Breast epithelium (tissue), 4 donors: ENCODE results near the gene HSPBP1. TPM values are rescaled to one million over a fixed set of nuclear protein-coding genes. Genes with fewer than 3 reads are reported as not detected.

Experiments used
- DNase-seq, 2 donors: peaks; one replicate each; pipeline ENCODE4 v3.0.0-alpha.2; 2019; ENCODE audit warnings: low spot score in 2 of 2
- H3K27ac ChIP-seq, 2 donors: fragments of 200-600 bp; sonication (generic) in 1 of 2; one replicate each; pipeline ENCODE4 v1.5.1; 2016 to 2019; ENCODE audit warnings: mild to moderate bottlenecking in 1 of 2
- H3K27me3 ChIP-seq, 2 donors: fragments of 200-600 bp; sonication (generic) in 1 of 2; one replicate each; pipeline versions ENCODE4 v1.5.1 to v1.6.0; 2017 to 2019; ENCODE audit warnings: control low read depth in 1 of 2, mild to moderate bottlenecking in 1 of 2
- H3K36me3 ChIP-seq: fragments of 200-600 bp; one replicate; pipeline ENCODE4 v1.5.1; 2019
- H3K4me1 ChIP-seq, 2 donors: fragments of 200-600 bp; sonication (generic); one replicate each; pipeline ENCODE4 v1.5.1; 2016 to 2019; ENCODE audit warnings: control low read depth in 1 of 2
- H3K4me3 ChIP-seq, 3 donors: fragments of 200-600 bp; sonication (generic); 1 replicate in 2 of 3; 2 replicates in 1 of 3; pipeline ENCODE4 v1.5.1; 2016 to 2019; ENCODE audit warnings: mild to moderate bottlenecking in 3 of 3, moderate library complexity in 2 of 3
- H3K9me3 ChIP-seq, 2 donors: fragments of 200-600 bp; sonication (generic) in 1 of 2; one replicate each; pipeline ENCODE4 v1.5.1; 2016 to 2019; ENCODE audit warnings: control low read depth in 1 of 2
- POLR2A ChIP-seq: fragments of 450-650 bp; IDR thresholded peaks from one replicate; pipeline ENCODE4 v1.6.1; 2016; ENCODE audit warnings: antibody characterized with exemption, mild to moderate bottlenecking, moderate library complexity
- POLR2AphosphoS5 ChIP-seq, 3 donors: sonication (generic); formaldehyde crosslinking; IDR thresholded peaks; one replicate each; pipeline ENCODE4 v1.6.1; 2017; ENCODE audit warnings: antibody characterized with exemption in 3 of 3
- intact Hi-C: fragments of 100-400 bp; cut with DNase I; formaldehyde crosslinking; loops from one replicate; pipeline ENCODE4 v1.15.1; 2023; ENCODE audit warnings: low total_unique reads
- total RNA-seq, 3 donors: library from RNA; depleted of rRNA; stranded (reverse); fragments of >200 nt; gene quantifications; one replicate each; pipeline ENCODE4 v1.1.0, GENCODE V29; 2016
- TF ChIP-seq, protein P1 (sequence below), 3 donors: fragments of 450-650 bp; IDR thresholded peaks; one replicate each; pipeline ENCODE4 v1.5.1; 2016 to 2017; ENCODE audit warnings: antibody characterized with exemption in 3 of 3, mild to moderate bottlenecking in 3 of 3, moderate library complexity in 3 of 3

HSPBP1 gene
- total RNA-seq, 3 donors from 2014 or later = 13.3 to 36.1 (median 32.6) TPM

DNA sequence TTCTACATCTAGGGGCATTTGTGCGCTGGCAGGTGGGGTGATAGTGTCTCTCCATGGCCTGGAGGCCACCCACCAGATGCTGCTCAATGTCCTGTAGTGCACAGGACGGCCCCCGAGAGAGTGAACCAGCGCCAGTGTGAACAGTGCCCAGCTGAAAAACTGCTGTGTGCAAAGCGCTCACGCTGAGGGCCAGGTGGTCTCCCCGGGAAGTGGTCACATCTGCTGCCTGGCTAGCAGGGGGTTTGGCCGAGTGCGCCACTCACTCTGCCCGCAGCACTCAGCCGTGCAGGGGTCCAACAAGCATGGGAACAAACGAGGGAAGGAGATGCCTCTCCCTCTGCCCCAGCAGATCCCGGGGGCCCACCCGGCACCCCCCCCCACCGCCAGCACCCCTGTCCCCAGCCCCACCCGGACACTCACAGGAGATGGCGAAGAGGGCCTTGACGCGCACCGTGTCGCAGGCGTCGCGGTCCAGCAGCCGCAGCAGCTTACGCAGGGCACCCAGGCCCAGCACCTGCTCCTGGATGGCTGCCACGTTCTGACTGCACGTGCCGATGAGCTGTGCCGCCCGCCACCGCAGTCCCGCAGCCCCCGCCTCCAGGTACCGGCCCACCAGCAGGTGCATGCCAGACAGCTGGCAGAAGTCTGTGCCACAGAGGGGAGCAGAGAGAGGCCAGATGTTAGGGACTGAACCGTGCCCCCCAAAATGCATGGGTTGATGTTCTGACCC is 5.8 kb downstream of the HSPBP1 start:
- TF ChIP-seq POLR2AphosphoS5 (IDR thresholded peaks at IDR 0.05) (no peak), POLR2A (no peak)
- TF ChIP-seq, protein P1, sequence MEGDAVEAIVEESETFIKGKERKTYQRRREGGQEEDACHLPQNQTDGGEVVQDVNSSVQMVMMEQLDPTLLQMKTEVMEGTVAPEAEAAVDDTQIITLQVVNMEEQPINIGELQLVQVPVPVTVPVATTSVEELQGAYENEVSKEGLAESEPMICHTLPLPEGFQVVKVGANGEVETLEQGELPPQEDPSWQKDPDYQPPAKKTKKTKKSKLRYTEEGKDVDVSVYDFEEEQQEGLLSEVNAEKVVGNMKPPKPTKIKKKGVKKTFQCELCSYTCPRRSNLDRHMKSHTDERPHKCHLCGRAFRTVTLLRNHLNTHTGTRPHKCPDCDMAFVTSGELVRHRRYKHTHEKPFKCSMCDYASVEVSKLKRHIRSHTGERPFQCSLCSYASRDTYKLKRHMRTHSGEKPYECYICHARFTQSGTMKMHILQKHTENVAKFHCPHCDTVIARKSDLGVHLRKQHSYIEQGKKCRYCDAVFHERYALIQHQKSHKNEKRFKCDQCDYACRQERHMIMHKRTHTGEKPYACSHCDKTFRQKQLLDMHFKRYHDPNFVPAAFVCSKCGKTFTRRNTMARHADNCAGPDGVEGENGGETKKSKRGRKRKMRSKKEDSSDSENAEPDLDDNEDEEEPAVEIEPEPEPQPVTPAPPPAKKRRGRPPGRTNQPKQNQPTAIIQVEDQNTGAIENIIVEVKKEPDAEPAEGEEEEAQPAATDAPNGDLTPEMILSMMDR (IDR thresholded peaks at IDR 0.05) = no peak
- Histone ChIP-seq H3K36me3 (no peaks in the 10 kb centered on the region), H3K27me3 (no peaks in the 10 kb centered on the region), H3K4me3 (no peak overlapping the region), H3K27ac (no peak overlapping the region), H3K9me3 (no peaks in the 10 kb centered on the region), H3K4me1 (no peaks in the 10 kb centered on the region)
- intact Hi-C loops = no loop called here
- no peak for DNase-seq

DNA sequence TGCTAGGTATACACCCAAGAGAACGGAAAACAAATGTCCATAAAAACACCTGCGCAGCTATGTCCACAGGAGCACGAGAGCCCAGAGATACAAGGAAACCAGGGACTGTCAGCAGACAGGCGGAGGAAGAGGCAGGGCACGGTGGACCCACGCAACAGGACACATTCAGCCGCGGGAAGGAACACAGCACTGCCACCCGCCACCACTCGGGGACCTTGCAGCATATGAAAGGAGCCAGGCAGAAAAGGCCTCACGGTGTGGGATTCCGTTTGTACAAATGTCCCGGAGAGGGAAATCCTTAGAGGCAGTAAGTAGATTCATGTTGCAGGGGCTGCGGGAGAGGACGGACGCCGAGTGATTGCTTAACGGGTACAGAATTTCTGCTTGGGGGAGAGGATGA is 7.8 kb downstream of the HSPBP1 start:
- H3K36me3 ChIP-seq = no peaks in the 10 kb centered on the region

DNA sequence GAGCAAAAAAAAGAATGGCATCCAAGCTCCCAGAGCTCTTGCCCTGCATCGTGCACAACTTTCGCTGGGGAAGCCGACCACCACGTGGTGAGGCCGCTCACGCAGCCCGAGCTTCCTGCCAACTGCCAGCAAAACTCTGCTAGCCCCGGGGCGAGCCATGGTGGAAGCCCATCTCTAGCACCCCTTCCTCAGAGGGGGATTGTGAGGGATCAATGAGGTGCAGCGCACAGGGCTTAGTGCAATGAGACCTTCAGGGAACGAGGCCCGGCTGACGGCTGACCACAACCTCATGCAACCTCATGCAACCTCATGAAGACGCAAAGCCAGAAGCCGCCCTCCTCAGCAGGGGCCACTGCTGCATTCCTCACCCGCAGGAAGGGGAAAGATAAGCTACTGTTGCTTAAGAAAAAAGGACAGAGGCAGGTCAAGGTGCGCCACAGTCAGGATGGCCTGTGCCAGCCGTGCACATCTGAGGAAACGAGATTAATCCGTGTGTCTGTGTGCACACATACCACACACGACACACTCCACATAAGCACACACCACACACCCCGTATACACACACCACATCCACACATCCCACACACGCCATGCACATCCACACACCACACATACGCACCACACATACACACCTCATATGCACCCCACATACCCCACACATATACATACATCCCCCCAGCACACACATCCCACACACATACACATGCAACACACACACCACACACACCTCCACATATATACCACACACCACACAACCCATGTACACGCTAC is 9.6 kb downstream of the HSPBP1 start:
- H3K9me3 ChIP-seq = no peaks in the 10 kb centered on the region
- H3K4me1 ChIP-seq = no peaks in the 10 kb centered on the region
- TF ChIP-seq POLR2A = no peak
- TF ChIP-seq, protein P1 (IDR thresholded peaks at IDR 0.05) = no peak
- TF ChIP-seq POLR2AphosphoS5 (IDR thresholded peaks at IDR 0.05) = no peak
- no peaks in the 10 kb centered on the region for H3K27me3 ChIP-seq
- intact Hi-C loops = no loop called here
- no peak for DNase-seq
- H3K36me3 ChIP-seq = no peaks in the 10 kb centered on the region
- H3K4me3 ChIP-seq = no peak overlapping the region
- H3K27ac ChIP-seq = no peak overlapping the region

More for the DNA sequence above, 7.8 kb downstream of the HSPBP1 start:
- Histone ChIP-seq H3K4me1 (no peaks in the 10 kb centered on the region), H3K9me3 (no peaks in the 10 kb centered on the region), H3K27me3 (no peaks in the 10 kb centered on the region), H3K4me3 (no peak overlapping the region), H3K27ac (no peak overlapping the region)
- TF ChIP-seq, protein P1 (IDR thresholded peaks at IDR 0.05) = no peak
- no peak for TF ChIP-seq POLR2A
- no peak for TF ChIP-seq POLR2AphosphoS5 (IDR thresholded peaks at IDR 0.05)
- DNase-seq = no peak
- intact Hi-C loops = no loop called here

DNA sequence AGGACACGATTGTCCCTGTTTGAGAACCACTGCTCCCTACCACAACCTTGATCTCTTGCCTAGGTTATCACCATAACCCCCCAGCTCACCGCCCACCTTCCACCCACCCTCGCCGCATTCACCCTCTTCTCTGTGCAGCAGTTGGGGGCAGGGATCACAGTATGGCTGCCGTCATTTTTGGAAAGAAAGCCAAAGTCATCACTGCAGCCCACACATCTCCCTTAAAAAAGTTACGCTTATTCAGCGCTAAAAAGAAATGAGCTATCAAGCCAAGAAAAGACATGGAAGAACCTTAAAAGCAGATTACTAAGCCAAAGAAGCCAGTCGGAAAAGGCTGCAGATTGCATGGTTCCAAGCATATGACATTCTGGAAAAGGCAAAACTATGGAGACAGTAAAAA is 10.6 kb downstream of the HSPBP1 start:
- DNase-seq = no peak
- TF ChIP-seq, protein P1 (IDR thresholded peaks at IDR 0.05) = no peak
- TF ChIP-seq POLR2A = no peak
- TF ChIP-seq POLR2AphosphoS5 (IDR thresholded peaks at IDR 0.05) = no peak
- Histone ChIP-seq H3K4me3 (no peak overlapping the region), H3K27ac (no peak overlapping the region), H3K36me3 (no peaks in the 10 kb centered on the region), H3K27me3 (no peaks in the 10 kb centered on the region), H3K9me3 (no peaks in the 10 kb centered on the region), H3K4me1 (no peaks in the 10 kb centered on the region)
- intact Hi-C loops = no loop called here

DNA sequence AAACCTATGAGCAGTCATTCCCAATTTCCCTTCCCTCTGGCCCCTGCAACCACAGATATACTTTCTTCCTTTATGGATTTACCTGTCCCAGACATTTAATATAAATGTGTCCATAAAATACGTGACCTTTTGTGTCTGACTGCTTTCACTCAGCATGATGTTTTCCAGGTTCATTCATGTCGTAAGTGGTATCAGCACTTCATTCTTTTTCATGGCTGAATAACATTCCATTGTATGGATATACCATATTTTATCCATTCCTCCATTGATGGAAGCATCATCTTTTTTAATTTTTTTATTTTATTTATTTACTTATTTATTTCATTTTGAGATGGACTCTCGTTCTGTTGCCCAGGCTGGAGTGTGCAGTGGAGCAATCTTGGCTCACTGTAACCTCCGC is 13.1 kb downstream of the HSPBP1 start:
- no peak for TF ChIP-seq POLR2AphosphoS5 (IDR thresholded peaks at IDR 0.05)
- no peak for TF ChIP-seq POLR2A
- TF ChIP-seq, protein P1 (IDR thresholded peaks at IDR 0.05) = no peak
- Histone ChIP-seq H3K36me3 (no peaks in the 10 kb centered on the region), H3K27ac (no peak overlapping the region), H3K4me3 (no peak overlapping the region), H3K4me1 (no peaks in the 10 kb centered on the region), H3K27me3 (no peaks in the 10 kb centered on the region), H3K9me3 (no peaks in the 10 kb centered on the region)
- DNase-seq = no peak
- intact Hi-C loops = no loop called here
